GM18519 (cell line): ENCODE measurements around the gene SNPH.
A peak's percentile ranks its signal among the peaks of the same experiment; 100 is the strongest.

ENCODE experiments used
- ATAC-seq: cut with Tn5 transposase; IDR thresholded peaks from one replicate; pipeline ENCODE4 v1.9.1; 2021; ENCODE audit warnings: mild to moderate bottlenecking, moderate library complexity; ENCODE audit not compliant: unreplicated experiment, low FRiP score

The SNPH gene

DNA sequence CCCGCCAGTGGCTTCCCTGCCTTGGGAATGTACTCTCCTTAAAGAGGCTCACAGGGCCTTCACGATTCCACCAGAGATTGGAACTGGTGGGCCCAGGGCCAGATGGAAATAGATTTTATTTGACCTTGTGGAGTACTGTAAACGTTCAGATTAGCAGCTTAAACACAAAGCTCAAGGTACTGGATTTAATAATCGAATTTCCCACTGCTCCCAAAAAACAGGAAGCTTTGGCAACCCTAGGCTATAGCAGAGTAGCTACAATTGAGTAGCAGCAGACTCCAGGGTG is 55.5 kb downstream of the SNPH start:
- ATAC-seq: no peak

DNA sequence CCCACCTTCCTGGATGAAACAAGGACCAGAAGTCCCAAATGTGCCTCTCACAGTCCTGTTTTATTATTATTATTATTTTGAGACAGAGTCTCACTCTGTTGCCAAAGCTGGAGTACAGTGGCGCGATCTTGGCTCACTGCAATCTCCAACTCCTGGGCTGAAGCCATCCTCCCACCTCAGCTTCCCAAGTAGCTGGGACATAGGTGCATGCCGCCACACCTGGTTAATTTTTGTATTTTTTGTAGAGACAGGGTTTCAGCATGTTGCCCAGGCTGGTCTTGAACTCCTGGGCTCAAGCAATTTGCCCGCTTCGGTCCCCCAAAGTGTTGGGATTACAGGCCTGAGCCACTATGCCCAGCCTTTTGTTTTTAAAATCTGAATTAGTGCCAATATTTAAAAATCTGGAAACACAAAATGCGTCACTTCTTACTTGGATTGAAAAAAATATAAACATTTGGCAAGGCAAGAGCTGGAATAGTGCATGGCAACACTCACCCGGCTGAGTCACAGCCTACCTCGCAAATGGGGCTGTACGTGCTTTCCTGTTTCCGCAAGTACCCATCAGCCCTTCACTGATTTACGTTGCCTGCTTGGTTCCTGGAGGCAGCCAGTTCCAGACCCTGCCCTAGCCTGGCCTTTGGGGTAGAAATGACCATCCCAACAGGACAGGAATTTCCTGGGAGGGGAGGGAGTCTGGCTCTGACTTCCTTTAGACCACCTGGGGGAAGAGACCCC is 56.6 kb downstream of the SNPH start:
- no peak for ATAC-seq

DNA sequence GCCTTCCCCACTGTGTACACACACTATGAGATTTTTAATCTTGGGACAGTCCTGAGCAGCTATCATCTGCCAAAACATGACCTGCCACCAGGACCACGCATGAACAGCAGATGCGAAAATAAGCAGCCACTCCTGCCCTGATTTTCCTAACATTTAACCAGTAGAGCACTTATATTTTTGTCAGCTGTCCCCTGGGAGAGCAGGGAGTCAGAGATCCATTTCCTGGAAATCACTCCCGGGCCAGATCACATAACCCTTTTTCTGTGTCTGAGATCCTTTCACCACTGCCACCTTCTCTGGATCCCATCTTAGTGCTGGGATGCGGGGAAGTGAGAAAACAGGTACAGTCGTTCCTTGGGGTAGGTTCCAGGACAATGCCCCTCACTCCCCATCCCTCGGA is 57.2 kb downstream of the SNPH start:
- no peak for ATAC-seq

DNA sequence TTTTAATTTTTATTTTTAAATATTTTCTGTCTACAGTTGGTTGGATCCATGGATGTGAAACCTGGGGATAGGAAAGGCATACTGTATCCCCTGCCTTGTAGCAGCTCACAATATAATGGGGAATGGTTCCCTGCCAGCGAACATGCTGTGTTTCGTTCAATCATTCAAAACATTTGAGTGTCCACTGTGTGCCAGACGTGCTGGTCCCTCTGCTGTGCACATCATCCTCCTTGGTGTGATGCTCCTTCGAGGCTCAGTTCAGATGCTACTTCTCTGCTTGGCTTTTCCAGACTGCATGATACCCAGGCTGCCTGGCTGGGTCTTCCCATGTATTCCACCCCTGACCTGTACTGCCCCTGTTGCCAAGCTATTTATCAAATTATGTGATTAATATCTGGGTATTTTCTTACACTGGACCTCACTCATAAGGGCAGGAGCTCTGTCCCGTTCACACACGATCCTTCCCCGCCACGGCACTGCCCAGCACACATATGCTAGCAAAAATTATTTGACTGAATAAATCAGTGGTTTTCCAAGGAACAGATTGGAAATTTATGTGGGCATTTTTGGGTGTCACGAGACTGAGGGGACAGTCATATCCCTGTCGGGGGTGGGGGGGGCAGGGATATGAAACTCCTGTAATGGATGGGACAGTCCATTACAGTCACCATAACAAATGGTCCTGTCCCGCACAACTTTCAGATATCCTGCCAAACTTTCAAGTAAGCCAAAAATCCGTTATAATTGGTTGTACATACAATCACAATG is 57.9 kb downstream of the SNPH start:
- no peak for ATAC-seq

DNA sequence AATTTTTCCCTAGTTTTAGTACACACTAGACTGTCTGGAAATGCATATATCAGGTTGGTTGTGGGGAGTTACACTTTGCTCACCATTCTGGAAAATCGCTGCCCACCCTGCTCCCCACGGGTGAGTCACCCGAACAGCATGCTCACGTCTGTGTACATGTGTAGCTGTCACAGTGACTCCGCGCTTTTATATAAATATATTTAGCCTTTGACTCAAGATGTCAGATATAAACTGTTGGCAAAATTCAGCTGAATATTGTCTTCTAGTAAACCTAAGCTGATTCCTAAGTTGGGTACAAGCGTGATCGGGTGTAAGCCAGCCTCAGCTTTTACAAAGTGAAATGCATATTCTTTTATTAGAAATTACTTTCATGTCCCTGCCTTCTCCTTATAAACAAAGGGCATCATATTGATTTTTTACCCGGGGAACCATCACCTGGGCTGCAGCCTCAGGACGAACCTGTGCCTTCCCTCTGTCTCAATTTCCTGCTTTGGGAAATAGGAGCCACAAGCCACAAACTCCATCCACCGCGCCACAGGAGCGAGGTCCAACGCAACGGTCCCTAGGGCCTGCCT is 58.6 kb downstream of the SNPH start:
- ATAC-seq: no peak

DNA sequence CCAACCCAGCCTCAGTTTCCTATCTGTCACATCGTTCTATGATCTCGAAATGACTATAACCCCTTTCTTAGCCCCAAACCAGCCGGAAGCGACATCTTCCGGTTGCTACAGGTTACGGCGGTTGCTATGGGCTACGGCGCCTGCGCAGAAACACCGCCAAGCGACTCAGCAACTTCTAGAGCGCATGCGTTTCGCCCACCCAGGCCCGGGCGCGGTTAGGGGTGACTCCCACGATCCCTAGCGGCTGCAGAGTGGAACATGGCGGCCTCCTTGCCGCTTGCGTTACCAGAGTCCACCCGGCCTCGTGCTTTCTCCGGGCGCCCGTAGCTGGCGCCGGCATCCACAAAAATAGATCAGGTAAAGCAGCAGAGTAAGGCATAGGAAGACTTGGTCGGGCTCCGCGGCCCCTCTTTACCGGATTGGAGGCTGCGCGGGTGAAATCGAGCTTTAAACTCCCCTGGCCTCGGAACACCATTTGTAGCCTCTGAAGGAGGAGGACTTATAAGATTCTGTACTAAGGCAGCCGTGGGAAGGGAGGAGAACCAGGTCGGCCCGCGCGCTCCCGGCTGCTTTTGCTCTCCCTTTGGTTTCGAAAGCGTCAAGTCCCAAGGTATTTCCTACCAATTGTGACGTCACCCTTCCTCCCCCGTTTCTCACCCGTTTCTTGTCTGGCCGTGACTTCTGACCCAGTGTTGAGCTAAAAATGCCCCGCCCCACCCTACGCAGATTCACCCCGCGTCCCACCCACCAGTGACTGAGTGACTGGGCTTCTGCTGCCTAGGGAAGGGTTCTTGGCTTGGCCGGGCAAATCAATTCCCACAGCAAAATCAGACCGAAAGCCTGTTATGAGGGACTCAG is 59.3 kb downstream of the SNPH start:
- peak; percentile 72 for ATAC-seq

DNA sequence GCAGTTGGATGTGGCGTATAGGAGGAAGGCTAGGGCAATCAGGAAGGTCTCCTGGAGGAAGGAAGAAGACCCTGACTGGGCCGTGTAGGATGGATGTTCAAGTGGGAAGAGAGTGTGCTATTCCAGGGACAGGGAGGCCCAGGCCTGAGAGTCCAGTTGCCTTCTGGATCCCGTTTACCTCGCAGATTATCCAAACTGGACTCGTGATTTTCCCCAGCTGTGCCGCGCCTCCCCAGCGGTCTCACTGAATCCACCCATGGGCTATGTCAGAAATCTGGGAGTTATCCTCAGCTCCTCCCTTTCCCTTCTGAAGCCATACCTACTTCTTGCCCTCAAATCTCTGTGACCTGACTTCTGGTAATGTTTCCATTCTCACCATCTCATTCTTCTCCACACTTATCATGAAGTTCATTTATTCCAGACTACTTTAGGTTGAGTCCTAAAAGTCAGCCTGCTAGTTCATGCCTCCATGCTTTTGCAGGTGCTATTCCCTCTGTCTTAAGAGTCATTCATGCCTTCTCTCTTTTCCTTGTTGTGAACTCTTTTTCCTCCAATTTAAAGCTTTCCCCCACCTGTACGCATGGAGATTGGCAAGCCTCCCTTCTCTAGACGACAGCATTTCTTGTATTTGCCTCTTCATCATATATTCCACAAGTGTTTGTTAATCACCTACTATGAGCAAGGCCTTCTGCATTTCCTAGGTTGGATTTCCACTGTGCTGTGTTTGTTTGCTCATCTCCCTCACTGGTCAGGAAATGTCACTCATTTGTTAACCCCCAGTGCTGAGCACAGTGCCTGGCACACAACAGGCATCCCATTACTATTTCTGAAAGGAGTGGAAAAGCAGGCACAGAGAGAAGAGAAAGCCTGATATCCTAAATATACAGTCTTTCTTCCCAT is 60.2 kb downstream of the SNPH start:
- ATAC-seq: no peak

DNA sequence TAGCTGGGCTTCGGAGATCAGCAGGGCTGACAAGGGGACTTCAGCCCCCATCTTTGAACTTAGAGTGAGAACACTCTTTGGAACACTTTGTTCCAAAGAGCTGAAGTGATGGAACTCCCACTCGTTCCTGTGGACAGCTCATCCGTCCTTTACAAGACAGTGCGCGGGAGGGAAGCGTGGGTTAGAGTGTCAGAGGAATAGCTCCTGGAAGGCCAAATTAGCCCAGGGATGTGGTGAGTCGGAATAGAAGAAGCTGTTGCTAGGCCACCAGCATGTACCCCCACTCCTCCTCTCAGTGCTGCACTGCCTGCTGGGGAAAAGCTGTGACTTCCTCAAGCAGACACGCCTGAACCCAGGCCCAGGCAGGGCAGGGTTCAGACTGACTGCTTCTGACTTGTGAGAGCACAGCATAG is 61.2 kb downstream of the SNPH start:
- no peak for ATAC-seq

DNA sequence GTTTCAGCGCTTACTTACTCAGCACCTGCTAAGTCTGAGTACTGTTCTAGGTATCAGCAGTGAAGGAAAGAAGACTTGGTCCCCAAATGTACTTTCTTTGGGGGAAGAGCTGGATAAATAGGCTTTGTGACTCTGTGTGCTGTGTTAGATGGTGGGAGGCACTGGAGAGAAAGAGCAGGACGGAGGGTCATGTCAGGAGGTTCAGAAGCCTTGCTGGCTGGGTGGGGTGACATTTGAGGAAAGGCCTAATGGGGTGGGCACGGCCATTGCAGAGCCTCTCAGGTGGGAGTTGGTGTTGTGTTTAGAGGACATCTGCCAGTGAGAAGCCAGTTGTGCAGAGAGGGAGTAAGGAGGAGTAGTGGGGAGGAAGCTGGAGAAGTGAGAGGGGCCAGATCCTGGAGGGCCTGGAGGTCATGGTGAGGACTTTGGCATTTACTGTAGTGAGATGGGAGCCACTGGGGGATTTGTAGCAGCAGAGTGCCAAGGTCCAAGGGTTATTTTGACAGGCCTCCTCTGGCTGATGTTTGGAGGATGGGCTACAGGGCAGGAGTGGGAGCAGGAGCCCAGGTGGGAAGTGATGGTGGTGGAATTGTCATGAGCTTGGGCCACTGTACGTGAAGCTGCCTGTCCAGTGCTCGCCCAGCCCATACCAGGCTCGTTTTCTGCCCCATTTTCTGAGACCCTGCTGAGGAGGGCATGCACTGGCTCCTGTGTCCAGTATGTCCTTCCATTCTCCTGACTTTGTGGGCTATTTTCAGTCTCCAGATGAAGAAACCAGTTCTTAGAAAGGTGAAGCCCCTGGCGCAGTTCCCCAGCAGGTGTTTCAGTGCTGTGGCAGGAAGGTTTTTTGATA is 62.0 kb downstream of the SNPH start:
- ATAC-seq: no peak

DNA sequence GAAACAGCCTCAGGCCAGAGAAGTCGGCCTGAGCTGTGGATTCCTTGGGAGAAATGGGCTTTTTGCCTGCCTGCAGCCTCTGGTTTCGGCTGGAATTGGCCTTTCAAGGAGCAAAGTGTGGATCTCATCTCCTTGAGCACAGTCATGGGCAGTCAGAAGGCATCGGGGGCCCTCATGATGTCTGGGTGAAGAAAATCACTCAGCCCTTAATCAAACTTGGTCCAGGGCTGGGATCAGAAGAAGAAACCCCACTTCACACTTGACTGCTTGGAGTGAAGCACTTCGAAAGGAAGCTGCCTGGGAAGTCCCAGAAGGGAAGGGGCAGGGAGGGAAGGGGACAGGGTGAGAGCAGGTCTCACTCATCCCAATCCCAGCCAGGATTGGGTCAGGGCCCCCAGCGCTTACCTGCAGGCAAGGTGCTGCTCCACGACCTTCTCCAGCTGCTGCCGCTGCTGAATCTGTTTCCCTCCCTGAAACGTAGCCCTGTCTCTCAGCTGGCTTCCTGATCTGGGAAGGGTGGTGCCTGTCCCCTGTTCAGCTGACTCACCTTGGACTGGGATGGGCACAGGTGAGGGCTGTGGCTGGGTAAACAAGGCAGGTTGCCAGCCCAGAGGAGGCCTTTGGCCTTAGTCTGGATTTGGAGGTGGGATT is 62.7 kb downstream of the SNPH start, which contains the start of gene SDCBP2:
Gene SDCBP2, minus strand, starts transcription at position 460 of the 651 bp plus-strand sequence. CDS start 8,723 bp downstream, outside the sequence.
- ATAC-seq: no peak

DNA sequence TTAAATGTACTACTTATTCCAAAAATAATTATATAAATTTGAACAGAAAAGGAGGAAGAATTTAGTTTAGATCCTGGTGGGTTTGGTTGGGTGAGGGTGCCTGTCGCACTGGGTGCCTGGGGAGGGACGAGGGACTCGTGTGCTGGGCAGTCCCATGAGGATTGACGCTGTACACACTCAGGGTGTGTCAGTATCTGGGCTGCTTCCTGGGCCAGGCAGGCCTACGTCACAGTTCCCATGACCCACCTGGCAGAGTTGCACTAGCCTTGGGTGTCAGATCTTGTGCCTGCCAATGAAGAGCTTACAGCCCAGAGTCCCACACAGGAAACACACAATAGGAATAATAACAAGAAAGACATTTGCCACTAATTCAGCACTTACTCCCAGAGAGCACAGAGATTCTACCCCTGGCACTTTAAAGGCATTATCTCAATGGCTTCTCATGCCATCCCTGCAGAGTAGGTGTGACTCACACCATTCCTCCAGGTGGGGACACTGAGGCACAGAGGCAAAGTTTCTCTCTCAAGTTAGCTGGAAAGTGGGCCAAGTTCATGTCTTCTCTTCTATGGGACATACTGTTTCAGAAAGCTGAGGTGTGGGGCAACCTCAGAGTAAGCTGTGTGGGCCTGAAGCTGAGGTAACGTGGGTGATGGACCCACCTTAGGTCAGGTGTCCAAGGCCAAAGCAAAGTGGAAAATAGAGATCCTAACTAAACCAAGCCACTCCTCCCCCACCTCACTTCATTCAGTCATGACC is 64.2 kb downstream of the SNPH start:
- no peak for ATAC-seq

DNA sequence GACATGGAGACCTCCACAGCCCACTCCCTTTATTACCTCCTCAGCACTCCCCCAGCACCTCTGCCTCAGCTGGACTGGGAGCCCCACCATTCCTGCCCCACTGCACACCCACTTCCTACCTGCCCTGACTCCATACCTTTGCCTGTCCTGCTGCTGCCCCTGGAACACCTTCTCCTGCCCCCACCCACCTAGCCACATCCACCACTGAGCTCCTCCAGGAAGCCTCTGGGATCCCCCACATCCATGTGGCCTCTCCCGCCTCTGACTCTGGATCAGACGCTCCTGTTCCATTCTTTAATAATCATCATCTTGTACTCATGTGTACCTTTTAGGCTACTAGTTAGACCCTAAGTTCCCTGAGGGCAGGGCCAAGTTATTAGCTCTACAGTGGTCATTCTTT is 65.0 kb downstream of the SNPH start:
- no peak for ATAC-seq

DNA sequence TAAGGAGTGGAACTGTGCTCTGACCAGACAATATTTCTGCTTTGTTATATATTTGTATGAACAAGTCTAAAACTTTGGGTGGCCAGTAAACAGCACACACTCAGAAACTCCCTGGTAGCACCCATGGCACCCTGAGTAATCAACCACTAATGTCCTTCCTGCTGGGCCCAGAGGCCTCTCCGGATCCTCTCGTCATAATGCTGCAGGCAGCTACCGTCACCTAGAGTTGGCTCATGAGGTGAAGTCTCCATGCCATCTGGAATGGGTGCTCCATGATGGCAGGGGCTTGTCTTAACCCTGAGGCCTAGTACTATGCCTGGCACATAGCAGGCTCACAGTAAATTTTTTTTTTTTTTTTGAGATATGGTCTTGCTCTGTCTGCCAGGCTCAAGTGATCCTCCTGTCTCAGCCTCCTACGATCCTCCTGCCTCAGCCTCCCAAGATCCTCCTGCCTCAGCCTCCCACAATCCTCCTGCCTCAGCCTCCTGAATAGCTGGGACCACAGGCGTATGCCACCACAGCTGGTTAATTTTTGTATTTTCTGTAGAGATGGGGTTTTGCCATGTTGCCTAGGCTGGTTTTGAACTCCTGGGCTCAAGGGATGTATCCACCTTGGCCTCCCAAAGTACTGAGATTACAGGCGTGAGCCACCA is 65.8 kb downstream of the SNPH start:
- no peak for ATAC-seq

DNA sequence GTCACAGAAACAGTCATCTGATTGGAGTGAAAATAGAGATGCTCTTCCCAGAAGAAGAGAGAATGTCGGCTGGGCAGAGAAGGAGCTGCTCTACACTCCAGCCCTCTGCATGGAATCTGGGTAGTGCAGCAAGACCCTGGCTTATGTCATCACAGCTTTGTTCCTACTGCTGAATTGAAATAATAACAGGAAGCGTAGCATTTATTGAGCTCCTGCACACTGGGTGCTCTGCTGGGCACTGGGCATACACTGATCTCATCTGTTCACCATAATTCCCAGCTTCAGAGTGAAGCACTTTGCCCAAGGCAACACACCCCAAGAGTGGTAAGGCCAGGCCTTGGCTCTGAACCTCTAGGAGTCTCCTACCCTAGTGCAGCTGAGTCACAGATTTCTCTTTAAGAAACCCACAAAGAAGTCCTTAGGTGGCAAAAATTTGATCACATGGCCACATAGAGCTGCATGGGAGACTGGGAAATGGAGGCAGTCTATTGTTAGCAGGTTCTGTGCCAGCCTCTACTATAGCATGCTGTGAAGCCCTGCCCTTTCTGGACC is 66.7 kb downstream of the SNPH start:
- ATAC-seq: no peak

DNA sequence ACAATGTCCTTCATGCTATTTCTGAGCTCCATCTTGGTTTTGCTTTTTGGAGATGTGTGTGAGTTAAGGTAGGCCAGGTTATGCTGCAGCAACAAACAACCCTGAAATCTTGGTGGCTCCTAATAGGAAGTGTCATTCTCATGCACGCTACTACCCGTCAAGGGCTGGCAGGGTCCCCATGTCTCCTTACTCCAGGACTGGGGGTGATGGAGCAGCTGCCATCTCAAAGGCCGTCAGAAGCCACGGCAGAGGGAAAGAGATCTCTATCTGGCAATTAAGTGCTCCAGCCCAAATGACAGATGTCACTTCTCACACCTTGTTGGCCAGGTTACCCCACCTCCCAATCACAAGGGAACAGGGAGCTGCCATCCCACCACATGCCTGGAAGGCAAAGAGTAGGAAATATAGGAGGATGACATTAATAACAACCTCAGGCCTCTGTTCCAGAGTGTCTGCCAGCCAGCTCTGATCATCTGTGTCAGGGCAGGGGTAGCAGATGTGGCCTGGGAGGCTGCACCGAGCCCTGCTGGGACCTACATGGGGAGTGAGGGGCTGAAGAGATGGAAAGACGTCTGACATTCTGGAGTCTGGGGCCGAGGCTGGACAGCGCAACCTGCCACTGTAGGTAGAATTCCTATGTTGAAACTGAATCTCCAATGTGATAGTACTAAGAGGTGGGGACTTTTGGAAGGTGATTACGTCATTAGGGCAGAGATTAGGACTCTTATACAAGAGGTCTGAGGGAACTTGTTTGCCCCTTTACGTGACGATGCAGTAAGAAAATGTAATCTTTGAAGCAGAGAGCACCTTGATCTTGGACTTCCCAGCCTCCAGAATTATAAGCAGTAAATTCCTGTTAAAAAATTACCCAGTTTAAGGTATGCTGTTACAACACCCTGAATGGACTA is 67.6 kb downstream of the SNPH start:
- no peak for ATAC-seq

DNA sequence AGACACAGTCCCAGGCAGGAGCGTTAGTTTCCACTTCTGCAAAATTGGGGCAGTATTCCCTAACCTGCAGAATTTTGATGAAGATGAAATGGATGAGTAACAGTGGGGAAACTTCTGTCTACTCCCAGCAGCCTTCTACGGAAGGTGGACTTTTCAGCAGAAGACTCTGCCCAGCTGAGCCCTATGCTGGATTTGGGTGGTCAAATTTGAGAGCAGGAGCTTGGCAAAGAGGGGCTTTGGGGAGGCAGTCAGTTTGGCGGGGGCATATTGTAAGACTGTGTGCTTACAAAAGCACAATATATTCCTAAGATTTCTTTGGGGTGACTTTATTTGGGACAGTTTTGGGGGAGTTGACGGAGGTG is 68.3 kb downstream of the SNPH start:
- ATAC-seq: no peak
